ENCODE results near the gene ENPP5.

DNA sequence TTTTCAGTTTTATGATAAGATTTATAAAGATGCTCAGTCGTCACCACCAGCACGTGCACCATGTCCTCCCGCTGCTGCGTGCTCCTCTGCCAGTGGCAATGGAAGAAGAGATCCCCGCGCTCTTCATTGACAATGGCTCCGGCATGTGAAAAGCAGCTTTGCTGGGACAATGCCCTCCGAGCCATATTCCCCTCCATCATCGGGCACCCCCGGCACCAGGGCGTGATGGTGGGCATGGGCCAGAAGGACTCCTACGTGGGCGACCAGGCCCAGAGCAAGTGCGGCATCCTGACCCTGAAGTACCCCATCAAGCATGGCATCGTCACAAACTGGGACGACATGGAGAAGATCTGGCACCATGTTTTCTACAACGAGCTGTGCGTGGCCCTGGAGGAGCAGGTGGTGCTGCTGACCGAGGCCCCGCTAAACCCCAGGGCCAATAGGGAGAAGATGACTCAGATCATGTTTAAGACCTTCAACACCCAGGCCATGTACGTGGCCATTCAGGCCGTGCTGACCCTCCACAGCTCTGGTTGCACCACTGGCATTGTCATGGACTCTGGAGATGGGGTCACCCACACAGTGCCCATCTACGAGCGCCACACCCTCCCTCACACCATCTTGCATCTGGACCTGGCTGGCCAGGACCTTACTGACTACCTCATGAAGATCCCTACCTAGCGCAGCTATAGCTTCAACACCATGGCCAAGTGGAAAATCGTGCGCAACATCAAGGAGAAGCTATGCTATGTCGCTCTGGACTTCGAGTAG lies 34.3 kb upstream of the ENPP5 start:
- TF ChIP-seq, protein P1, sequence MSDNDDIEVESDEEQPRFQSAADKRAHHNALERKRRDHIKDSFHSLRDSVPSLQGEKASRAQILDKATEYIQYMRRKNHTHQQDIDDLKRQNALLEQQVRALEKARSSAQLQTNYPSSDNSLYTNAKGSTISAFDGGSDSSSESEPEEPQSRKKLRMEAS (IDR thresholded peaks at IDR 0.05; ENCODE audit: low read depth, low read length), result no peak
- TF ChIP-seq POLR2A (IDR thresholded peaks at IDR 0.05; ENCODE audit: extremely low read depth, insufficient read length), result no peak
